Pons (tissue), 1 donor: ENCODE results near the gene DSC3.

Experiments used
- DNase-seq: peaks from one replicate; pipeline ENCODE4 v3.0.0-alpha.2; 2016; ENCODE audit warnings: low spot score

The DSC3 gene

GRCh38 chr18:30971338-30971956 lies 71.1 kb downstream of the DSC3 start:
- DNase-seq, result peak; percentile 40

- DNase-seq, result peak; percentile 36
Measured at GRCh38 chr18:30970196-30970816, 72.2 kb downstream of the DSC3 start.

DNA sequence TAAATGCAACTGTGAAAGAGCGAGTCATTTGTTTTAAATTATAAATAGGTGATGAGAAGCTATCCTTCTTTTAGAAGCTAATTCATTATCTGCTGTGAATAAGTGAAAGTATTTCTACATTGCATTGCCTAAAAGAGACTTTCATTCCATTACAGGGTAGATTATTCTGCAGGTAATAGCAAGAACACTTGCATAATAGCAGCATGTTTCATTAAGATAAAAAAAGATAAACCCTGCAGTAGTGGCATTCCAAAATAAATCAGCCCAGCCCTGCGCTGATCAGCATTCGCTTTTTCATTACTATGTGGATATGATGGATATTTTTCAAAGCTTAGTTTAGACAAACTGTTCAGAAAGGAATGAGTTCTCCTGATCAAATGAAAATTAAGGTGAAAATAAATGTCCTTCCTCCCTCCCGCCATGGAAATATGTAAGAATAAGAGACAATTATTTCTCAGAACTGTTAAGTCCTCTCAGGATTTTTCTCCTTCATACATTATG lies 72.8 kb downstream of the DSC3 start:
- no peak for DNase-seq

DNA sequence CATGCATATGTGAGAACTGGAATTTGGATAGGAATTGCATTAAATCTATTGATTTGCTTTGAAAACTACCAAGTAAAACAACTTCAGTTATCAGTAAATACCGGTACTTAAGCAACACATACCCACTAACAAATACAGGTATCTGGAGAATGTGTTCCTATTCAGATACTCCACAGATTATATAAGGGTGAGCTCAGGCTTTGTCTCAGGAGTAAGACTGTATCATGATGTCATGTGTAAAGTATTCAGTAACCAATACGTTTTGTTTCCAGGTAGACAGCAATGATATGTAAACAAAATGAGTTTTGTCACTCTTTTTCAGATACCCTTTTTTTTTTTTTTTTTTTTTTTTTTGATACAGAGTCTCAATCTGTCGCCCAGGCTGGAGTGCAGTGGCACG lies 74.8 kb downstream of the DSC3 start:
- no peak for DNase-seq

GRCh38 chr18:30965237-30965636 lies 77.3 kb downstream of the DSC3 start:
- no peak for DNase-seq

DNA sequence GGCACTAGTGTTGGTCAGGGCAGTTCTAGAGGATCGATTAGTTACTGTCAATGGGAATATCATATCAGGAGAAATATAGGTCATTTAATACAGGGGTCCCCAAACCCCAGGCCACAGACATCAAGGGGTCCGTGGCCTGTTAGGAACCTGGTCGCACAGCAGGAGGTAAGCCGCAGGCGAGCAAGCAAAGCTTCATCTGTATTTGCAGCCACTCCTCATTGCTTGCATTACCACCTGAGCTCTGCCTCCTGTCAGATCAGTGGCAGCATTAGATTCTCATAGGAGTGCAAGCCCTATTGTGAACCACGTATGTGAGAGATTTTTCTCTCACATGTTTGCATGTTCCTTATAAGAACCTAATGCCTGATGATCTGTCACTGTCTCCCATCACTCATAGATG lies 81.9 kb downstream of the DSC3 start:
- no peak for DNase-seq

- DNase-seq, result no peak
Measured at GRCh38 chr18:30957066-30957465, 85.5 kb downstream of the DSC3 start.

- DNase-seq, result no peak
Measured at GRCh38 chr18:30954262-30954661, 88.3 kb downstream of the DSC3 start.

DNA sequence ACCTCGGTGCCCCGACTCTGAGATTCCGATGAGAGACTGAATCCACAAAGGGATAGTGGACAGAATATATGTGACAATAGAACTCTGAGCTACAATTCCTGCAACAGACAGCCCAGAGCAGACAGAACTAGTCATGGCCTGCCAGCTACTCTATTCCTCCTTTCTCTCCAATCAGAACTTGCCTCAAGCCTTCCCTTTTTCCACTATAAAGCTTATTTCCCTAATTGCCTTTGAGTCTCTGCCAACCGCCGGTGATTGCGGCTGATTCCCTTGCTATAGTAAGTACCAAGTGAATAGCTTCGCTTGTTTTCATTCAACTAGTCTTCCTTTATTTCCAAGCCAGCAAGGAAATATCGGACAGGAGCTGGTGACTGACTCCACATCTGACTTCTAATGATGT lies 96.8 kb downstream of the DSC3 start:
- DNase-seq, result peak; percentile 4

- DNase-seq, result no peak
Measured at GRCh38 chr18:30944773-30945417, 97.6 kb downstream of the DSC3 start.

DNA sequence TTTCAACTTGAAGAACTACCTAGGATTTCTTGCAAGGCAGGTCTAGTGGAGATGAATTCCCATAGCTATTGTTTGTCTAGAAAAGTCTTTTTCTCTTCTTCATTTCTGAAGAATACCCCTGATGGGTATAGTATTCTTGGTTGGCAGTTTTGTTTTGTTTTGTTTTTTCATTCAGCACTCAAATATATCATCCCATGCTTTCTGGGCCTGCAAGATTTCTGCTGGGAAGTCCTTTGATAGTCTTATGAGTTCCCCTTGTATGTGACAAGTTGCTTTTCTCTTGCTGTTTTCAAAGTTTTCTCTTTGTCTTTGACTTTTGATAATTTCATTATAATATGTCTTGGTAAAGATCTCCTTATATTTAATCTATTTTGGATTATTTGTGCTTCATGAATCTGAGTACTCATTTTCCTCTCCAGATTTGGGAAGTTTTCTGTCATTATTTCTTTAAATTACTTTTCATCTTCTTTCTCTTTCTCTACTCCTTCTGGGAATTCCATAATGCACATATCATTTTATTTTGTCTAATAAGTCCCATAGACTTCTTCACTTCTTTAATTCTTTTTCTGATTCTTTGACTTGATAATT lies 101.5 kb downstream of the DSC3 start:
- DNase-seq, result no peak
